ENCODE data around the gene MRPS26. TPM values are rescaled to one million over a fixed set of nuclear protein-coding genes. Genes with fewer than 3 reads are reported as not detected.

MRPS26 gene
- total and polyA plus RNA-seq, 4 donors, result 26.9 to 65.2 (median 40.3) TPM

DNA sequence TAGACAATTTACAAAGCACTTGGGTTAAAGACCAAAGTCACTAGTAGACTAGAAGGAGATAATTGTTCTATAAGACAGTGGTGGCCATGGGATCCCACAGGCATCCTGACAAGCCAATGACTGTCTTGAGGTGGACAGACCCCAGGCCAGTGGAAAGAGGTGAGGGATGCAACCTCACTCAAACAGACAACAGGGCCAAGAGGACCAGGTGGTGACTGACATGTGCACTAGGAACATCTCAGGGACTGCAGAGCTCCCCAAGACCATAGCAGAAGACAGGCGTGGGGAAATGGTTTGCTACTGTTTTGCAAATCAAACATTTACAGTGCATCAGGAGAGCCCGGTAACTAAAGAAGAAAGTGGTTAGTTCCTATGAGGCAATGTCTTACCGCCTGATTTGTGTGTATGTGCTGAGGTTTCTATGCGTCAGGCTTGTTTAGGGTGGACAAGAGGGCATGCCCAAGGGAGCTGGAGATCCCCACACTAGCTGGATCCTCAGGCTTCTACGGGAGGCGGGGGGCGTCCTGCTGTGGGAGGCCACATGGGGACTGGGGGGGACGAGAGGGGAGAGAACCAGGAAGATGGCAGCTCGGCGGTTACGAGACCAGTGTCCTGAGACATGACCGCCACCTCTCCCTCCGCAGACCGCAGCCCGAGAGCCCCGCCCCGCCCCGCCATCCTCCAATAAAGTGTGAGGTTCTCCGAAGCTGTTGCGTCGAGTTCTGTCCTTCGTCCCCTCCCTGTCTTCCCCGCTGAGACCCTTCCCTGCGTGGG lies 623 bp upstream of the MRPS26 start (continued):
- TF ChIP-seq, protein P1, sequence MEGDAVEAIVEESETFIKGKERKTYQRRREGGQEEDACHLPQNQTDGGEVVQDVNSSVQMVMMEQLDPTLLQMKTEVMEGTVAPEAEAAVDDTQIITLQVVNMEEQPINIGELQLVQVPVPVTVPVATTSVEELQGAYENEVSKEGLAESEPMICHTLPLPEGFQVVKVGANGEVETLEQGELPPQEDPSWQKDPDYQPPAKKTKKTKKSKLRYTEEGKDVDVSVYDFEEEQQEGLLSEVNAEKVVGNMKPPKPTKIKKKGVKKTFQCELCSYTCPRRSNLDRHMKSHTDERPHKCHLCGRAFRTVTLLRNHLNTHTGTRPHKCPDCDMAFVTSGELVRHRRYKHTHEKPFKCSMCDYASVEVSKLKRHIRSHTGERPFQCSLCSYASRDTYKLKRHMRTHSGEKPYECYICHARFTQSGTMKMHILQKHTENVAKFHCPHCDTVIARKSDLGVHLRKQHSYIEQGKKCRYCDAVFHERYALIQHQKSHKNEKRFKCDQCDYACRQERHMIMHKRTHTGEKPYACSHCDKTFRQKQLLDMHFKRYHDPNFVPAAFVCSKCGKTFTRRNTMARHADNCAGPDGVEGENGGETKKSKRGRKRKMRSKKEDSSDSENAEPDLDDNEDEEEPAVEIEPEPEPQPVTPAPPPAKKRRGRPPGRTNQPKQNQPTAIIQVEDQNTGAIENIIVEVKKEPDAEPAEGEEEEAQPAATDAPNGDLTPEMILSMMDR (IDR thresholded peaks at IDR 0.05; ENCODE audit: low read depth, low read length, missing input control), result no peak
- TF ChIP-seq SP1 (IDR thresholded peaks at IDR 0.05), result peak; percentile 43
- peak in 1 of 2 donors; percentile 36 for TF ChIP-seq RXRA (IDR thresholded peaks at IDR 0.05)
- no peak for TF ChIP-seq HNF4G (IDR thresholded peaks at IDR 0.05)
- TF ChIP-seq JUND (IDR thresholded peaks at IDR 0.05), result no peak
- no peak for TF ChIP-seq FOXA1 (IDR thresholded peaks at IDR 0.05)

DNA sequence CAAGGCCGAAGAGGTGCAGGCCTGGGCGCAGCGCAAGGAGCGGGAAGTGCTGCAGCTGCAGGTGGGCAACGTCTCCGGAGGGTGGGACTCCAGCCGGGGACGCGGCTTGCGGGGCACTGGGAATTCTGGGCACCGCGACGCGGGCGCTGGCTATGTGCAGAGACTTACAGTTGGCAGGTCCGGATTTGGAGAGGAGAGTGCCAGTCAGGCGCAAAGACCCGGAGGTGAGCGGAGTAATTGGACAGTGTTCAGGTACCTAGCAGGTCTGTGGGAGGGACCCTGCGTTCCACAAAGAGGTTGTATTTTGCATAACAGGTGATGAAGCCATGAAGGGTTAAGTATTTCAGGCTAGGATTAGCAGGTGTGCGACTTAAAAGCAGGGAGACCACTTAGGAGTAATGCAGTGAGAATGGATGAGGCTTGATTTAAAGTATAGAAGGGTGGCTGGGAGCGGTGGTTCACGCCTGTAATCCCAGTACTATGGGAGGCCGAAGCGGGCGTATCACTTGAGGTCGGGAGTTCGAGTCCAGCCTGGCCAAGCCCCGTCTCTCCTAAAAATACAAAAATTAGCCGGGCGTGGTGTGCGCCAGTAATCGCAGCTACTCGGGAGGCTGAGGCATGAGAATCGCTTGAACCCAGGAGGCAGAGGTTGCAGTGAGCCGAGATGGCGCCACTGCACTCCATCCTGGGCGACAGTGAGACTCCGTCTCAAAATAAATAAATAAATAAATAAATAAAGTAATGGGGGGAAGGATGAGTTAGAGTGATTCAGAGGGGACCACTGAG lies 1.0 kb downstream of the MRPS26 start:
- 43% methylated on average over 39 of the region's 39 CpGs for WGBS
- H3K36me3 ChIP-seq (ENCODE audit: control insufficient read depth in 4 of 4, insufficient read depth in 3 of 4, low read depth in 1 of 4, low read length in 3 of 4), result peaks cover 9 to 27% (median 18%) of the 10 kb centered on the region in 4 donors
- H3K27me3 ChIP-seq (ENCODE audit: control insufficient read depth in 4 of 4, insufficient read depth in 4 of 4, low read length in 3 of 4), result no peaks in the 10 kb centered on the region
- peak overlapping the region; percentile 89 to 93 for H3K27ac ChIP-seq (ENCODE audit: low read depth in 1 of 2, low read length in 2 of 2)
- no peaks in the 10 kb centered on the region for H3K9me3 ChIP-seq (ENCODE audit: control insufficient read depth in 4 of 4, low read length in 3 of 4)
- no peak for DNase-seq (ENCODE audit: low spot score)
- peaks cover 2 to 33% (median 20%) of the 10 kb centered on the region in 4 donors for H3K4me1 ChIP-seq (ENCODE audit: control insufficient read depth in 4 of 4, insufficient read depth in 4 of 4, low read length in 3 of 4)
- TF ChIP-seq, protein P2, sequence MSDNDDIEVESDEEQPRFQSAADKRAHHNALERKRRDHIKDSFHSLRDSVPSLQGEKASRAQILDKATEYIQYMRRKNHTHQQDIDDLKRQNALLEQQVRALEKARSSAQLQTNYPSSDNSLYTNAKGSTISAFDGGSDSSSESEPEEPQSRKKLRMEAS (IDR thresholded peaks at IDR 0.05), result no peak
- TF ChIP-seq TAF1 (conservative IDR thresholded peaks at IDR 0.05), result no peak
- no peak for TF ChIP-seq FOXA1 (IDR thresholded peaks at IDR 0.05)
- TF ChIP-seq GABPA (IDR thresholded peaks at IDR 0.05 in 1 of 2, conservative IDR thresholded peaks at IDR 0.05 in 1 of 2), result no peak
- TF ChIP-seq, protein P3, sequence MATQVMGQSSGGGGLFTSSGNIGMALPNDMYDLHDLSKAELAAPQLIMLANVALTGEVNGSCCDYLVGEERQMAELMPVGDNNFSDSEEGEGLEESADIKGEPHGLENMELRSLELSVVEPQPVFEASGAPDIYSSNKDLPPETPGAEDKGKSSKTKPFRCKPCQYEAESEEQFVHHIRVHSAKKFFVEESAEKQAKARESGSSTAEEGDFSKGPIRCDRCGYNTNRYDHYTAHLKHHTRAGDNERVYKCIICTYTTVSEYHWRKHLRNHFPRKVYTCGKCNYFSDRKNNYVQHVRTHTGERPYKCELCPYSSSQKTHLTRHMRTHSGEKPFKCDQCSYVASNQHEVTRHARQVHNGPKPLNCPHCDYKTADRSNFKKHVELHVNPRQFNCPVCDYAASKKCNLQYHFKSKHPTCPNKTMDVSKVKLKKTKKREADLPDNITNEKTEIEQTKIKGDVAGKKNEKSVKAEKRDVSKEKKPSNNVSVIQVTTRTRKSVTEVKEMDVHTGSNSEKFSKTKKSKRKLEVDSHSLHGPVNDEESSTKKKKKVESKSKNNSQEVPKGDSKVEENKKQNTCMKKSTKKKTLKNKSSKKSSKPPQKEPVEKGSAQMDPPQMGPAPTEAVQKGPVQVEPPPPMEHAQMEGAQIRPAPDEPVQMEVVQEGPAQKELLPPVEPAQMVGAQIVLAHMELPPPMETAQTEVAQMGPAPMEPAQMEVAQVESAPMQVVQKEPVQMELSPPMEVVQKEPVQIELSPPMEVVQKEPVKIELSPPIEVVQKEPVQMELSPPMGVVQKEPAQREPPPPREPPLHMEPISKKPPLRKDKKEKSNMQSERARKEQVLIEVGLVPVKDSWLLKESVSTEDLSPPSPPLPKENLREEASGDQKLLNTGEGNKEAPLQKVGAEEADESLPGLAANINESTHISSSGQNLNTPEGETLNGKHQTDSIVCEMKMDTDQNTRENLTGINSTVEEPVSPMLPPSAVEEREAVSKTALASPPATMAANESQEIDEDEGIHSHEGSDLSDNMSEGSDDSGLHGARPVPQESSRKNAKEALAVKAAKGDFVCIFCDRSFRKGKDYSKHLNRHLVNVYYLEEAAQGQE (IDR thresholded peaks at IDR 0.05), result no peak
- TF ChIP-seq, protein P4, sequence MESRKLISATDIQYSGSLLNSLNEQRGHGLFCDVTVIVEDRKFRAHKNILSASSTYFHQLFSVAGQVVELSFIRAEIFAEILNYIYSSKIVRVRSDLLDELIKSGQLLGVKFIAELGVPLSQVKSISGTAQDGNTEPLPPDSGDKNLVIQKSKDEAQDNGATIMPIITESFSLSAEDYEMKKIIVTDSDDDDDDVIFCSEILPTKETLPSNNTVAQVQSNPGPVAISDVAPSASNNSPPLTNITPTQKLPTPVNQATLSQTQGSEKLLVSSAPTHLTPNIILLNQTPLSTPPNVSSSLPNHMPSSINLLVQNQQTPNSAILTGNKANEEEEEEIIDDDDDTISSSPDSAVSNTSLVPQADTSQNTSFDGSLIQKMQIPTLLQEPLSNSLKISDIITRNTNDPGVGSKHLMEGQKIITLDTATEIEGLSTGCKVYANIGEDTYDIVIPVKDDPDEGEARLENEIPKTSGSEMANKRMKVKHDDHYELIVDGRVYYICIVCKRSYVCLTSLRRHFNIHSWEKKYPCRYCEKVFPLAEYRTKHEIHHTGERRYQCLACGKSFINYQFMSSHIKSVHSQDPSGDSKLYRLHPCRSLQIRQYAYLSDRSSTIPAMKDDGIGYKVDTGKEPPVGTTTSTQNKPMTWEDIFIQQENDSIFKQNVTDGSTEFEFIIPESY (IDR thresholded peaks at IDR 0.05), result no peak
- TF ChIP-seq EGR1 (IDR thresholded peaks at IDR 0.05; ENCODE audit: low read depth in 2 of 2), result no peak
- TF ChIP-seq JUND (IDR thresholded peaks at IDR 0.05), result no peak
- TF ChIP-seq YY1 (IDR thresholded peaks at IDR 0.05), result no peak
- no peak for TF ChIP-seq RXRA (IDR thresholded peaks at IDR 0.05)
- TF ChIP-seq SP1 (IDR thresholded peaks at IDR 0.05), result no peak
- no peak for TF ChIP-seq HNF4G (IDR thresholded peaks at IDR 0.05)
- TF ChIP-seq RAD21 (IDR thresholded peaks at IDR 0.05), result no peak
- no peak for TF ChIP-seq FOXA2 (IDR thresholded peaks at IDR 0.05)
- peak overlapping the region; percentile 74 to 81 (median 80) for H3K4me3 ChIP-seq (ENCODE audit: low read depth in 1 of 3, low read length in 3 of 3)
- H3K9ac ChIP-seq (ENCODE audit: low read depth in 1 of 2, low read length in 2 of 2), result peak overlapping the region; percentile 64 to 74
